GM10248 (cell line): Measurements from ENCODE around the gene NAGK.

Source experiments
- CTCF ChIA-PET: fragments of 300-600 bp; sonication (Branson Sonifier 250); formaldehyde crosslinking; extraction: SDS; loops from one replicate; lab custom pipeline; 2021; ENCODE audit warnings: antibody characterized with exemption; lab: Yijun Ruan, JAX
- POLR2A ChIA-PET: fragments of 350-650 bp; sonication (Branson Sonifier 250); formaldehyde crosslinking; extraction: SDS; loops from one replicate; lab custom pipeline; 2020; ENCODE audit warnings: antibody characterized with exemption; lab: Yijun Ruan, JAX
- DNase-seq: peaks from one replicate; pipeline ENCODE4 v3.0.0; 2012; ENCODE audit errors: extremely low spot score
- TF ChIP-seq, protein P1 (sequence below): IDR thresholded peaks from 2 replicates; pipeline ENCODE4 v1.5.1; 2012; ENCODE audit warnings: mild to moderate bottlenecking, low read depth; ENCODE audit errors: extremely low read depth, missing control alignments, control extremely low read depth

NAGK gene

GRCh38 chr2:71126957-71127356, 58.5 kb downstream of the NAGK start:
- TF ChIP-seq, protein P1, sequence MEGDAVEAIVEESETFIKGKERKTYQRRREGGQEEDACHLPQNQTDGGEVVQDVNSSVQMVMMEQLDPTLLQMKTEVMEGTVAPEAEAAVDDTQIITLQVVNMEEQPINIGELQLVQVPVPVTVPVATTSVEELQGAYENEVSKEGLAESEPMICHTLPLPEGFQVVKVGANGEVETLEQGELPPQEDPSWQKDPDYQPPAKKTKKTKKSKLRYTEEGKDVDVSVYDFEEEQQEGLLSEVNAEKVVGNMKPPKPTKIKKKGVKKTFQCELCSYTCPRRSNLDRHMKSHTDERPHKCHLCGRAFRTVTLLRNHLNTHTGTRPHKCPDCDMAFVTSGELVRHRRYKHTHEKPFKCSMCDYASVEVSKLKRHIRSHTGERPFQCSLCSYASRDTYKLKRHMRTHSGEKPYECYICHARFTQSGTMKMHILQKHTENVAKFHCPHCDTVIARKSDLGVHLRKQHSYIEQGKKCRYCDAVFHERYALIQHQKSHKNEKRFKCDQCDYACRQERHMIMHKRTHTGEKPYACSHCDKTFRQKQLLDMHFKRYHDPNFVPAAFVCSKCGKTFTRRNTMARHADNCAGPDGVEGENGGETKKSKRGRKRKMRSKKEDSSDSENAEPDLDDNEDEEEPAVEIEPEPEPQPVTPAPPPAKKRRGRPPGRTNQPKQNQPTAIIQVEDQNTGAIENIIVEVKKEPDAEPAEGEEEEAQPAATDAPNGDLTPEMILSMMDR: no peak
- ChIA-PET CTCF (interaction anchor here (0.7 to 1.2 kb wide), 4 partner anchors 12 to 55 kb away, joined by 3 to 6 read pairs (median 3); no protein-coding TSS in a partner anchor), POLR2A (no interaction called here)
- DNase-seq: no peak
